Body of pancreas (tissue), 4 donors: ENCODE results near the gene RBM33. TPM values are rescaled to one million over a fixed set of nuclear protein-coding genes. Genes with fewer than 3 reads are reported as not detected.
A peak's percentile ranks its signal among the peaks of the same experiment; 100 is the strongest.

Experiments used
- ATAC-seq: fragments of 150-250 bp; one replicate; pipeline ENCODE4 v1.9.1; 2016
- DNase-seq, 4 donors: peaks; one replicate each; pipeline ENCODE4 v3.0.0-alpha.2; 2019
- H3K27ac ChIP-seq, 4 donors: fragments of 200-600 bp; sonication (generic); 1 replicate in 3 of 4; 2 replicates in 1 of 4; pipeline versions ENCODE4 v1.5.1 to v1.6.1; 2016 to 2019; ENCODE audit warnings: mild to moderate bottlenecking in 1 of 4, mixed read lengths in 1 of 4, moderate library complexity in 1 of 4
- H3K27me3 ChIP-seq, 2 donors: fragments of 200-600 bp; sonication (generic); one replicate each; pipeline ENCODE4 v1.6.0; 2016; ENCODE audit warnings: mild to moderate bottlenecking in 1 of 2
- H3K36me3 ChIP-seq, 2 donors: fragments of 200-600 bp; sonication (generic); replicated peaks in 1 of 2; 2 replicates each; pipeline ENCODE4 v1.5.1; 2016; ENCODE audit warnings: low read depth in 2 of 2; ENCODE audit not compliant: insufficient read depth in 1 of 2
- H3K4me1 ChIP-seq: fragments of 200-600 bp; sonication (generic); one replicate; pipeline ENCODE4 v1.6.0; 2016
- H3K4me3 ChIP-seq, 2 donors: fragments of 200-600 bp; sonication (generic); 1 replicate in 1 of 2; 2 replicates in 1 of 2; pipeline ENCODE4 v1.5.1; 2016 to 2019
- H3K9me3 ChIP-seq, 3 donors: fragments of 200-600 bp; sonication (generic); 1 replicate in 2 of 3; 2 replicates in 1 of 3; pipeline ENCODE4 v1.5.1; 2016
- POLR2A ChIP-seq, 3 donors: fragments of 450-650 bp; IDR thresholded peaks; one replicate each; pipeline ENCODE4 v1.6.1; 2016; ENCODE audit warnings: antibody characterized with exemption in 3 of 3, mild to moderate bottlenecking in 2 of 3
- WGBS, 2 donors: methylation state at CpG; one replicate each; pipeline ENCODE4 v1.1.5; 2017; 5-methylcytosine and 5-hydroxymethylcytosine counted together
- intact Hi-C: fragments of 100-400 bp; cut with DNase I; formaldehyde crosslinking; loops from one replicate; pipeline ENCODE4 v1.15.1; 2023
- total RNA-seq, 2 donors: library from RNA; depleted of rRNA; stranded (reverse); fragments of >200 nt; gene quantifications; one replicate each; pipeline ENCODE4 v1.1.0, GENCODE V29; 2016
- TF ChIP-seq, protein P1 (sequence below), 7 experiments: fragments of 450-650 bp in 4 of 7; fragments of 200-600 bp in 3 of 7; sonication (generic) in 3 of 7; IDR thresholded peaks; one replicate each; pipeline ENCODE4 v1.5.1; 2016 to 2019; ENCODE audit warnings: antibody characterized with exemption in 7 of 7

RBM33 gene
- total RNA-seq, 2 donors from 2014 or later: 30.6 to 78.4 TPM

DNA sequence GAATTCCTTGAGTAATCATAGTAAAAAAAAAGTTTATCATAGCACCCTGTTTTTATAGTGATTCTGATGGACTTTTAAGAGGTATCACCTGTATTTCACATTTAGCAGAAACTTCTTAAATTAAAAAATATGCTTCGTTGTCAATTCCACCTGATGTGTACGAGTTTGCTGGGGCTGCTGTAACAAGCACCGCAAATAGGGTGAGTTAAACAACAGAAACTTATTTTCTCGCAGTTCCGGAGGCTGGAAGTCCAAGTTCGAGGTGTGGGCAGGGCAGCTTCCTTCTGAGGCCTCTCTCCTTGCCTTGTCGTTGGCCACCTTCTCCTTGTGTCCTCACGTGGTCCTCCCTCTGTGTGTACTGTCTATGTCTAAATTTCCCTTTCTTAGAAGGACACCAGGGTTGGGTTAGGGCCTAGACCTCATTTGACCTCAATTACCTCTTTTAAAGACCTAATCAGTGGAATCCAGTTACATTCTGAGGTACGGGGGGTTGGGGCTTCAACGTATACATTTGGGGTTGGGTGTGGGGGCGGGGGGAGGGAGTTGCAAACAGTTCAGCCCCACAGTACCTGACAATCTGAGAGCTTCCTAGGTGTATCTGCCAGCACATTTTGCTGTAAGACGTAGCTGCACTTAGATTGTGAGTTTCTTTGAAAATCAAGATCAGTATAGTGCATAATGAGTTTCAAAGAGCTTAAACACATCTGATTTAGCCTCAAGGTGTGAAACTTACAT, 72.7 kb downstream of the RBM33 start:
- H3K4me1 ChIP-seq: peaks cover 45% of the 10 kb centered on the region
- H3K27me3 ChIP-seq: no peaks in the 10 kb centered on the region
- no peak for ATAC-seq
- TF ChIP-seq POLR2A (IDR thresholded peaks at IDR 0.05): no peak
- TF ChIP-seq, protein P1, sequence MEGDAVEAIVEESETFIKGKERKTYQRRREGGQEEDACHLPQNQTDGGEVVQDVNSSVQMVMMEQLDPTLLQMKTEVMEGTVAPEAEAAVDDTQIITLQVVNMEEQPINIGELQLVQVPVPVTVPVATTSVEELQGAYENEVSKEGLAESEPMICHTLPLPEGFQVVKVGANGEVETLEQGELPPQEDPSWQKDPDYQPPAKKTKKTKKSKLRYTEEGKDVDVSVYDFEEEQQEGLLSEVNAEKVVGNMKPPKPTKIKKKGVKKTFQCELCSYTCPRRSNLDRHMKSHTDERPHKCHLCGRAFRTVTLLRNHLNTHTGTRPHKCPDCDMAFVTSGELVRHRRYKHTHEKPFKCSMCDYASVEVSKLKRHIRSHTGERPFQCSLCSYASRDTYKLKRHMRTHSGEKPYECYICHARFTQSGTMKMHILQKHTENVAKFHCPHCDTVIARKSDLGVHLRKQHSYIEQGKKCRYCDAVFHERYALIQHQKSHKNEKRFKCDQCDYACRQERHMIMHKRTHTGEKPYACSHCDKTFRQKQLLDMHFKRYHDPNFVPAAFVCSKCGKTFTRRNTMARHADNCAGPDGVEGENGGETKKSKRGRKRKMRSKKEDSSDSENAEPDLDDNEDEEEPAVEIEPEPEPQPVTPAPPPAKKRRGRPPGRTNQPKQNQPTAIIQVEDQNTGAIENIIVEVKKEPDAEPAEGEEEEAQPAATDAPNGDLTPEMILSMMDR (IDR thresholded peaks at IDR 0.05): no peak
- intact Hi-C loops: no loop called here
- no peak overlapping the region for H3K4me3 ChIP-seq
- H3K9me3 ChIP-seq: no peaks in the 10 kb centered on the region
- no peak for DNase-seq
- H3K27ac ChIP-seq: peak overlapping the region in 3 of 4 donors; percentile 39 to 54 (median 43)
- WGBS, 2 donors: 90% methylated on average over 12 of the region's 12 CpGs
- peaks cover 0 to 1% of the 10 kb centered on the region in 2 donors for H3K36me3 ChIP-seq

DNA sequence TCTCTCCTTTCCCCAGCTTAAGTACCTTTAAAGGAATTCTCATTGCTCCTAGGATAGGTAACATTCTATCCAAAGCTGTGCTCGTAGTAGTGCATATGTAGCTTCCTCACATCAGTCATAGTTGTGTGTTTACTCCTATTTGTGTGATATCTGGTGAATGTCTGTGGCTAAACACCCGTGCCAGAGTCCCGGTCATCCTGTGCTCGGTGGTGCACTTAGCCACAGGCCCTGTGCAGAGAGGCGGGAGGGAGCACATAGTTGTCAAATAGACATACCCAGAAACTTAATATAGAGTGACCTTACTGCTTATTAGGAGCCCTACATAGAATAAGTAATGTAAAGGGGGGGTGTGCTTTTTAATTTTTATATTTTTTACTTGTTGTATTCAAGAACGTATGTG, 76.6 kb downstream of the RBM33 start:
- DNase-seq (no peak), ATAC-seq (no peak)
- TF ChIP-seq POLR2A (IDR thresholded peaks at IDR 0.05): no peak
- TF ChIP-seq, protein P1 (IDR thresholded peaks at IDR 0.05): no peak
- H3K27ac ChIP-seq: no peak overlapping the region
- H3K4me3 ChIP-seq: no peak overlapping the region
- H3K9me3 ChIP-seq: no peaks in the 10 kb centered on the region
- intact Hi-C loops: no loop called here
- H3K4me1 ChIP-seq: peaks cover 9% of the 10 kb centered on the region
- no peaks in the 10 kb centered on the region for H3K27me3 ChIP-seq
- WGBS, 2 donors: 87 to 93% methylated on average over 6 of the region's 6 CpGs
- peaks cover 0 to 2% of the 10 kb centered on the region in 2 donors for H3K36me3 ChIP-seq

DNA sequence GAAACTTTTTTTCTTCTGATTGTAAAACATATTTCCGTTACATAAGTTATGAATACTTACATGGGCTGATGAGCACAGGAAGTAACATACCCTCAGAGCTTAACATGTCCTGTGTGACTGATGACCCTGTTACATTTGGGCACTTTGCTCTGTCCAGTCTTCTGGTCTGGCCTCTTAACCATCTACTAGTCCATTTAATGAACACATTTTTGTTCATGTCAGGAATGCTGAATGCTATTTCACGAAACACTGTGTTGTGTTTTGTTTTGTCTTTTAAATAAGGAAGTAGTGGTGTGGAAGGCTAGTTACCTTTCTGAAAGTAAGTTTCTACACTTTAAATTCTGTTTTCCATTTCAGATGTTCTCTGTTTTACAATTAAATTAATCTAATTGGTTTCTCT, 77.7 kb downstream of the RBM33 start:
- Histone ChIP-seq H3K4me1 (peaks cover 6% of the 10 kb centered on the region), H3K27ac (no peak overlapping the region), H3K9me3 (no peaks in the 10 kb centered on the region), H3K4me3 (no peak overlapping the region), H3K27me3 (no peaks in the 10 kb centered on the region), H3K36me3 (peaks cover 0 to 2% of the 10 kb centered on the region in 2 donors)
- TF ChIP-seq, protein P1 (IDR thresholded peaks at IDR 0.05): no peak
- no peak for TF ChIP-seq POLR2A (IDR thresholded peaks at IDR 0.05)
- ATAC-seq: no peak
- no peak for DNase-seq
- WGBS, 2 donors: 70 to 91% methylated on average over 2 of the region's 2 CpGs
- intact Hi-C loops: no loop called here

DNA sequence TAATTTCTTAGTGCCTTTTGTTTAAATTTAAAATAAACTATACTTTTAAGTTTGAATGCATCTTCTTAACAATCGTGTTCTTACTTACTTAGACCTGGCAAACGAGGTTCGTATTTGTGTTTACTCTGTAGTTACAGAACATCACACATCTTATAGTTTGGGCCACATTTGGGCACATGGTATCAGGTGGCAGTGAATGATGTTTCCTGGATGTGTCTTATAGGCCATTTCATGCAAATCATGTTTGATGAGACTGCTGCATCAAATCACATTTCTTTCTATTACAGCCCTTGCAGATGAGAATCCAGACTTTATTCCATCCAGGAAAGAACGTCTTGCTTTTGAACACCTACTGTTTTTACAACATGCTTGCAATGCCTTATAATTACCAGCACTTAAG, 78.5 kb downstream of the RBM33 start:
- peaks cover 11% of the 10 kb centered on the region for H3K4me1 ChIP-seq
- no peak for TF ChIP-seq POLR2A (IDR thresholded peaks at IDR 0.05)
- TF ChIP-seq, protein P1 (IDR thresholded peaks at IDR 0.05): no peak
- no peak overlapping the region for H3K4me3 ChIP-seq
- peaks cover 0 to 2% of the 10 kb centered on the region in 2 donors for H3K36me3 ChIP-seq
- 75 to 76% methylated on average over 4 of the region's 4 CpGs for WGBS, 2 donors
- no peaks in the 10 kb centered on the region for H3K9me3 ChIP-seq
- intact Hi-C loops: no loop called here
- H3K27me3 ChIP-seq: no peaks in the 10 kb centered on the region
- ATAC-seq: no peak
- no peak for DNase-seq
- H3K27ac ChIP-seq: no peak overlapping the region
